Measurements from ENCODE around the gene SPATA25. TPM values are rescaled to one million over a fixed set of nuclear protein-coding genes. Genes with fewer than 3 reads are reported as not detected.
"Not testable (repeated sequence)": the region's sequence is repeated elsewhere in the genome, so short reads cannot be mapped to it uniquely, and the experiment has no call there.

Gene SPATA25
- total and polyA plus RNA-seq, 7 experiments from 2014 or later = 1.0 to 3.9 (median 1.2) TPM; not detected in 2

- intact Hi-C loops (cut with micrococcal nuclease) = no loop called here
- no peak overlapping the region for H3K4me3 ChIP-seq (ENCODE audit: low read length)
- H3K27me3 ChIP-seq (ENCODE audit: control insufficient read depth in 2 of 2, insufficient read depth in 2 of 2, low read length in 2 of 2) = no peaks in the 10 kb centered on the region
- H3K4me3 Mint-ChIP-seq = no peak overlapping the region
- no peaks in the 10 kb centered on the region for H3K9me3 ChIP-seq (ENCODE audit: control insufficient read depth in 2 of 3, low read length in 3 of 3)
- no peak overlapping the region for H3K27ac ChIP-seq (ENCODE audit: low read depth, low read length)
- H3K36me3 ChIP-seq (ENCODE audit: control insufficient read depth in 2 of 3, insufficient read depth in 3 of 3, low read length in 3 of 3) = no peaks in the 10 kb centered on the region
- no peaks in the 10 kb centered on the region for H3K4me1 ChIP-seq (ENCODE audit: control insufficient read depth in 2 of 2, insufficient read depth in 2 of 2, low read length in 2 of 2)
- H3K27me3 Mint-ChIP-seq = no peaks in the 10 kb centered on the region
- POLR2A ChIA-PET = interaction anchor here (0.8 to 1.3 kb wide), 2 partner anchors 12 to 14 kb away, joined by 3 read pairs; partner anchors contain the start of genes CTSA and NEURL2
- ATAC-seq = no peak
- DNase-seq = no peak
- H3K36me3 Mint-ChIP-seq = no peaks in the 10 kb centered on the region
- H3K9me3 Mint-ChIP-seq = no peaks in the 10 kb centered on the region
- CTCF ChIA-PET = no interaction called here
- no peaks in the 10 kb centered on the region for H3K4me1 Mint-ChIP-seq
- no peak overlapping the region for H3K27ac Mint-ChIP-seq
These were observed 17.4 kb upstream of the SPATA25 start for GRCh38 chr20:45904583-45905504.

- H3K27me3 Mint-ChIP-seq = no peaks in the 10 kb centered on the region
- peaks cover 0 to 14% (median 4%) of the 10 kb centered on the region in 5 donors for H3K36me3 Mint-ChIP-seq
- H3K27ac ChIP-seq (ENCODE audit: low read depth, low read length) = no peak overlapping the region
- H3K9me3 Mint-ChIP-seq = no peaks in the 10 kb centered on the region
- intact Hi-C loops (cut with micrococcal nuclease) = no loop called here
- no peak overlapping the region for H3K4me3 ChIP-seq (ENCODE audit: low read length)
- ATAC-seq (no peak), DNase-seq (no peak)
- no peaks in the 10 kb centered on the region for H3K9me3 ChIP-seq (ENCODE audit: control insufficient read depth in 2 of 3, low read length in 3 of 3)
- H3K27me3 ChIP-seq (ENCODE audit: control insufficient read depth in 2 of 2, insufficient read depth in 2 of 2, low read length in 2 of 2) = no peaks in the 10 kb centered on the region
- H3K4me1 ChIP-seq (ENCODE audit: control insufficient read depth in 2 of 2, insufficient read depth in 2 of 2, low read length in 2 of 2) = no peaks in the 10 kb centered on the region
- no peak overlapping the region for H3K27ac Mint-ChIP-seq
- no peaks in the 10 kb centered on the region for H3K4me1 Mint-ChIP-seq
- CTCF ChIA-PET = no interaction called here
- peaks cover 0 to 16% (median 0%) of the 10 kb centered on the region in 3 experiments for H3K36me3 ChIP-seq (ENCODE audit: control insufficient read depth in 2 of 3, insufficient read depth in 3 of 3, low read length in 3 of 3)
- H3K4me3 Mint-ChIP-seq = no peak overlapping the region
- POLR2A ChIA-PET = interaction anchor here (0.7 kb wide), 1 partner anchor 528 kb away, joined by 3 read pairs; no protein-coding TSS in a partner anchor
These were observed 14.8 kb upstream of the SPATA25 start for GRCh38 chr20:45902199-45902701.

GRCh38 chr20:45901332-45901731 lies 13.9 kb upstream of the SPATA25 start:
- ATAC-seq, CTCF ChIA-PET, H3K9me3 Mint-ChIP-seq: not testable (repeated sequence)

GRCh38 chr20:45899046-45899835 lies 11.8 kb upstream of the SPATA25 start:
- DNase-seq = no peak
- ChIA-PET POLR2A (interaction anchor here (1.2 kb wide), 1 partner anchor 9 kb away, joined by 3 read pairs; the partner anchor contains the start of genes CTSA and NEURL2), CTCF (interaction anchor here (0.8 kb wide), 1 partner anchor 10 kb away, joined by 4 read pairs; no protein-coding TSS in a partner anchor)
- Mint-ChIP-seq H3K9me3 (no peaks in the 10 kb centered on the region), H3K27ac (peak overlapping the region in 2 of 9 donors; percentile 8 to 78), H3K4me1 (peaks cover 0 to 2% (median 0%) of the 10 kb centered on the region in 7 donors), H3K36me3 (peaks cover 2 to 22% (median 4%) of the 10 kb centered on the region in 5 donors), H3K4me3 (no peak overlapping the region), H3K27me3 (no peaks in the 10 kb centered on the region)
- Histone ChIP-seq H3K4me3 (ENCODE audit: low read length) (no peak overlapping the region), H3K9me3 (ENCODE audit: control insufficient read depth in 2 of 3, low read length in 3 of 3) (no peaks in the 10 kb centered on the region), H3K27ac (ENCODE audit: low read depth, low read length) (no peak overlapping the region), H3K36me3 (ENCODE audit: control insufficient read depth in 2 of 3, insufficient read depth in 3 of 3, low read length in 3 of 3) (peaks cover 0 to 37% (median 0%) of the 10 kb centered on the region in 3 experiments), H3K27me3 (ENCODE audit: control insufficient read depth in 2 of 2, insufficient read depth in 2 of 2, low read length in 2 of 2) (no peaks in the 10 kb centered on the region), H3K4me1 (ENCODE audit: control insufficient read depth in 2 of 2, insufficient read depth in 2 of 2, low read length in 2 of 2) (peaks cover 0 to 2% of the 10 kb centered on the region in 2 donors)
- intact Hi-C loops (cut with micrococcal nuclease) = no loop called here
- no peak for ATAC-seq

More at GRCh38 chr20:45901332-45901731, 13.9 kb upstream of the SPATA25 start:
- H3K27me3 Mint-ChIP-seq; POLR2A ChIA-PET; H3K4me1 Mint-ChIP-seq; H3K27ac Mint-ChIP-seq; H3K27me3 ChIP-seq (ENCODE audit: control insufficient read depth in 2 of 2, insufficient read depth in 2 of 2, low read length in 2 of 2); H3K9me3 ChIP-seq (ENCODE audit: control insufficient read depth in 2 of 3, low read length in 3 of 3); H3K4me3 Mint-ChIP-seq; H3K4me3 ChIP-seq (ENCODE audit: low read length); H3K27ac ChIP-seq (ENCODE audit: low read depth, low read length); H3K4me1 ChIP-seq (ENCODE audit: control insufficient read depth in 2 of 2, insufficient read depth in 2 of 2, low read length in 2 of 2); intact Hi-C loops (cut with micrococcal nuclease); DNase-seq: not testable (repeated sequence)
- H3K36me3 ChIP-seq (ENCODE audit: control insufficient read depth in 2 of 3, insufficient read depth in 3 of 3, low read length in 3 of 3) = peaks cover 0 to 25% (median 0%) of the 10 kb centered on the region in 3 experiments
- peaks cover 0 to 19% (median 4%) of the 10 kb centered on the region in 5 donors for H3K36me3 Mint-ChIP-seq

GRCh38 chr20:45898285-45898684 lies 10.9 kb upstream of the SPATA25 start:
- POLR2A ChIA-PET = interaction anchor here (1.7 kb wide), 1 partner anchor 17 kb away, joined by 4 read pairs; the partner anchor contains the start of gene ZSWIM1
- H3K27me3 Mint-ChIP-seq = no peaks in the 10 kb centered on the region
- Histone ChIP-seq H3K27me3 (ENCODE audit: control insufficient read depth in 2 of 2, insufficient read depth in 2 of 2, low read length in 2 of 2) (no peaks in the 10 kb centered on the region), H3K9me3 (ENCODE audit: control insufficient read depth in 2 of 3, low read length in 3 of 3) (no peaks in the 10 kb centered on the region), H3K4me3 (ENCODE audit: low read length) (no peak overlapping the region), H3K4me1 (ENCODE audit: control insufficient read depth in 2 of 2, insufficient read depth in 2 of 2, low read length in 2 of 2) (peaks cover 0 to 7% of the 10 kb centered on the region in 2 donors), H3K27ac (ENCODE audit: low read depth, low read length) (no peak overlapping the region), H3K36me3 (ENCODE audit: control insufficient read depth in 2 of 3, insufficient read depth in 3 of 3, low read length in 3 of 3) (peaks cover 0 to 44% (median 4%) of the 10 kb centered on the region in 3 experiments)
- CTCF ChIA-PET = no interaction called here
- ATAC-seq (no peak), DNase-seq (no peak)
- H3K27ac Mint-ChIP-seq = no peak overlapping the region
- intact Hi-C loops (cut with micrococcal nuclease) = no loop called here
- peaks cover 4 to 27% (median 8%) of the 10 kb centered on the region in 5 donors for H3K36me3 Mint-ChIP-seq
- H3K4me1 Mint-ChIP-seq = peaks cover 0 to 9% (median 4%) of the 10 kb centered on the region in 7 donors
- H3K4me3 Mint-ChIP-seq = no peak overlapping the region
- no peaks in the 10 kb centered on the region for H3K9me3 Mint-ChIP-seq

- no peaks in the 10 kb centered on the region for H3K9me3 ChIP-seq (ENCODE audit: control insufficient read depth in 2 of 3, low read length in 3 of 3)
- peaks cover 4 to 13% of the 10 kb centered on the region in 2 donors for H3K4me1 ChIP-seq (ENCODE audit: control insufficient read depth in 2 of 2, insufficient read depth in 2 of 2, low read length in 2 of 2)
- H3K36me3 Mint-ChIP-seq = peaks cover 4 to 27% (median 8%) of the 10 kb centered on the region in 5 donors
- no peak overlapping the region for H3K27ac ChIP-seq (ENCODE audit: low read depth, low read length)
- H3K4me3 Mint-ChIP-seq = no peak overlapping the region
- DNase-seq (no peak), ATAC-seq (no peak)
- intact Hi-C loops (cut with micrococcal nuclease) = no loop called here
- H3K36me3 ChIP-seq (ENCODE audit: control insufficient read depth in 2 of 3, insufficient read depth in 3 of 3, low read length in 3 of 3) = peaks cover 0 to 44% (median 4%) of the 10 kb centered on the region in 3 experiments
- ChIA-PET CTCF (no interaction called here), POLR2A (interaction anchor here (1.7 kb wide), 1 partner anchor 17 kb away, joined by 4 read pairs; the partner anchor contains the start of gene ZSWIM1)
- H3K27me3 Mint-ChIP-seq = no peaks in the 10 kb centered on the region
- no peak overlapping the region for H3K27ac Mint-ChIP-seq
- no peaks in the 10 kb centered on the region for H3K27me3 ChIP-seq (ENCODE audit: control insufficient read depth in 2 of 2, insufficient read depth in 2 of 2, low read length in 2 of 2)
- H3K4me1 Mint-ChIP-seq = peaks cover 2 to 15% (median 9%) of the 10 kb centered on the region in 7 donors
- H3K4me3 ChIP-seq (ENCODE audit: low read length) = no peak overlapping the region
- H3K9me3 Mint-ChIP-seq = no peaks in the 10 kb centered on the region
These were observed 10.3 kb upstream of the SPATA25 start for GRCh38 chr20:45897692-45898091.
